ENCODE measurements around the gene LYZL1. TPM values are rescaled to one million over a fixed set of nuclear protein-coding genes. Genes with fewer than 3 reads are reported as not detected.
"Not testable (repeated sequence)": the region's sequence is repeated elsewhere in the genome, so short reads cannot be mapped to it uniquely, and the experiment has no call there.

The LYZL1 gene
- total RNA-seq, 4 donors from 2014 or later, result not detected

DNA sequence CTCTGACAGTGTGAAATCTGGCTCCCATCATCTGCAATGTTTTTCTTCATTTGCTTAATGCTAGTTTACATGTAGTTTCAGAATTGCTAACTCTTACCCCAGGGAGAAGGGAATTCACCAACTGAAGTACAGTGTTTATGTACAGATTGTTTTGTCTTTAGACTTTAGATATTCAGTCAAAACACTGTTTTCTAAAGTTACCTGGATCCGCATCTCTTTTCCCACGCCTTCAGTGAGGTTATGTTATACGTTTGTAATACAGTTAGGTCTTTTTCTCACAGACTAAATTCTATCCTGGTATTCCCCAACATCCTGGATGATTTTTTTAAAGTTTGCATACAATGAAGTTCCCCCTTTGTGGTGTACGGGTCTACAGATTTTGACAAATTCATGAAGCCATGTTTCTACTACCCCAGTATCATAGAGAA lies 3.2 kb upstream of the LYZL1 start:
- Histone ChIP-seq H3K4me1 (no peaks in the 10 kb centered on the region), H3K27ac (no peak overlapping the region), H3K9me3 (peaks cover 0 to 5% (median 0%) of the 10 kb centered on the region in 3 donors), H3K36me3 (no peaks in the 10 kb centered on the region), H3K4me3 (no peak overlapping the region), H3K27me3 (peaks cover 5% of the 10 kb centered on the region)
- TF ChIP-seq, protein P1, sequence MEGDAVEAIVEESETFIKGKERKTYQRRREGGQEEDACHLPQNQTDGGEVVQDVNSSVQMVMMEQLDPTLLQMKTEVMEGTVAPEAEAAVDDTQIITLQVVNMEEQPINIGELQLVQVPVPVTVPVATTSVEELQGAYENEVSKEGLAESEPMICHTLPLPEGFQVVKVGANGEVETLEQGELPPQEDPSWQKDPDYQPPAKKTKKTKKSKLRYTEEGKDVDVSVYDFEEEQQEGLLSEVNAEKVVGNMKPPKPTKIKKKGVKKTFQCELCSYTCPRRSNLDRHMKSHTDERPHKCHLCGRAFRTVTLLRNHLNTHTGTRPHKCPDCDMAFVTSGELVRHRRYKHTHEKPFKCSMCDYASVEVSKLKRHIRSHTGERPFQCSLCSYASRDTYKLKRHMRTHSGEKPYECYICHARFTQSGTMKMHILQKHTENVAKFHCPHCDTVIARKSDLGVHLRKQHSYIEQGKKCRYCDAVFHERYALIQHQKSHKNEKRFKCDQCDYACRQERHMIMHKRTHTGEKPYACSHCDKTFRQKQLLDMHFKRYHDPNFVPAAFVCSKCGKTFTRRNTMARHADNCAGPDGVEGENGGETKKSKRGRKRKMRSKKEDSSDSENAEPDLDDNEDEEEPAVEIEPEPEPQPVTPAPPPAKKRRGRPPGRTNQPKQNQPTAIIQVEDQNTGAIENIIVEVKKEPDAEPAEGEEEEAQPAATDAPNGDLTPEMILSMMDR (IDR thresholded peaks at IDR 0.05), result no peak
- TF ChIP-seq POLR2A (IDR thresholded peaks at IDR 0.05), result no peak
- no peak for TF ChIP-seq POLR2AphosphoS5 (IDR thresholded peaks at IDR 0.05)
- TF ChIP-seq EP300 (IDR thresholded peaks at IDR 0.05), result no peak
- ATAC-seq, result no peak
- 53 to 60% methylated on average over 4 of the region's 4 CpGs for WGBS, 2 donors (ENCODE audit: low coverage in 1 of 2)

DNA sequence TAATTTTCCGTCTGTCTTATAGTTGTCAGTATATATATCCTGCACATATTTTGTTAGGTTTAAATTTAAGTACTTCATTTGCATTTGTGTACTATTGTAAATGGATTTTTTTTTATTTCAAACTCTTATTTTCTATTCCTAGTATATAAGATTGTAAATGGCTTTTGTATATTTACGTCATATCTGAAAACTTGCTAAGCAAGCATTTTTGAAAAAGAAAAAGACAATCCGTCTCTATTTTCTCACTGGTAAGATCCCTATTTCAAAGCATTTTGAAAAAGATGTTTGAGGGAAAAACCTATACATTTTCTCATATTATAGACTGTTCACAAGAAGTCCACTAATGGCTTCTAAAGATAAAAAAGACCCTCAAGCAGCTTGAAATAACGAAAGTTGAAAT lies 1.2 kb upstream of the LYZL1 start:
- Histone ChIP-seq H3K4me1 (no peaks in the 10 kb centered on the region), H3K27ac (no peak overlapping the region), H3K4me3 (no peak overlapping the region), H3K27me3 (peaks cover 5% of the 10 kb centered on the region), H3K36me3 (no peaks in the 10 kb centered on the region), H3K9me3 (peaks cover 0 to 5% (median 0%) of the 10 kb centered on the region in 3 donors)
- TF ChIP-seq, protein P1 (IDR thresholded peaks at IDR 0.05), result no peak
- TF ChIP-seq POLR2A (IDR thresholded peaks at IDR 0.05) (no peak), EP300 (IDR thresholded peaks at IDR 0.05) (no peak), POLR2AphosphoS5 (IDR thresholded peaks at IDR 0.05) (no peak)
- 76 to 80% methylated on average over 4 of the region's 4 CpGs for WGBS, 2 donors (ENCODE audit: low coverage in 1 of 2)
- ATAC-seq, result no peak

DNA sequence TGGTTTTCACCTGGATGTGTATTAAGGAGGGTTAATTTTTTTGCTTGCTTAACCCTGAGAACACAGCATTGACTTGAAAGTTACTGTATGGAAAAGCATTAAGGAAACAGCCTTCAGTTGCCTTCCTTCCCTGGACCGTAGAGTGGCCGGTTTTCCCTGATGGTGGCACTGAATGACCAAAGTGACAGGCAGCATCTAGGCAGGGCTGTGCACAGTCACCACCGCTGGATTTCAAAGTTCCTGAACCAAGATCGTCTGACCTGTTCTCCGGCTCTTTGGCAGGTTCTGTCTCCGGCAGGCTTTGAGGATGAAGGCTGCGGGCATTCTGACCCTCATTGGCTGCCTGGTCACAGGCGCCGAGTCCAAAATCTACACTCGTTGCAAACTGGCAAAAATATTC lies 2.7 kb downstream of the LYZL1 start:
- not testable (repeated sequence) for H3K36me3 ChIP-seq, H3K27ac ChIP-seq, ATAC-seq, H3K4me1 ChIP-seq, H3K27me3 ChIP-seq, H3K4me3 ChIP-seq
- peaks cover 0 to 14% (median 0%) of the 10 kb centered on the region in 3 donors for H3K9me3 ChIP-seq
- WGBS, 2 donors (ENCODE audit: low coverage in 1 of 2), result 70 to 90% methylated on average over 2 of the region's 10 CpGs

DNA sequence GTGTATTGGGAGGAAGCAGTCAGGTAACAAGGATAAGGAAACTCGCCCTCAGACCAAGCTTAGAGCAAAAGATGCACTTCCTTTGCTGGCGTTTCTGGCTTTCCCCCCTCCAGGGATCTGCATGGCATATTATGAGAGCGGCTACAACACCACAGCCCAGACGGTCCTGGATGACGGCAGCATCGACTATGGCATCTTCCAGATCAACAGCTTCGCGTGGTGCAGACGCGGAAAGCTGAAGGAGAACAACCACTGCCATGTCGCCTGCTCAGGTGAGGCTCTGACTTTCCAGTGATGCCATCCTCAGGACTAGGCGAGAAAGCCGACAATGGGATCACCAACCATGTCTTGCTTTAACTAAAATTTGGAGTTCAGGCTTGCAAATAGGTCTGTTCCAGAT lies 3.5 kb downstream of the LYZL1 start:
- H3K27ac ChIP-seq, H3K4me1 ChIP-seq, H3K27me3 ChIP-seq, H3K36me3 ChIP-seq, H3K4me3 ChIP-seq, ATAC-seq: not testable (repeated sequence)
- 87% methylated on average over 3 of the region's 13 CpGs; no CpG with 5 or more reads in 1 of the 2 donors for WGBS, 2 donors (ENCODE audit: low coverage in 1 of 2)
- peaks cover 0 to 21% (median 0%) of the 10 kb centered on the region in 3 donors for H3K9me3 ChIP-seq

DNA sequence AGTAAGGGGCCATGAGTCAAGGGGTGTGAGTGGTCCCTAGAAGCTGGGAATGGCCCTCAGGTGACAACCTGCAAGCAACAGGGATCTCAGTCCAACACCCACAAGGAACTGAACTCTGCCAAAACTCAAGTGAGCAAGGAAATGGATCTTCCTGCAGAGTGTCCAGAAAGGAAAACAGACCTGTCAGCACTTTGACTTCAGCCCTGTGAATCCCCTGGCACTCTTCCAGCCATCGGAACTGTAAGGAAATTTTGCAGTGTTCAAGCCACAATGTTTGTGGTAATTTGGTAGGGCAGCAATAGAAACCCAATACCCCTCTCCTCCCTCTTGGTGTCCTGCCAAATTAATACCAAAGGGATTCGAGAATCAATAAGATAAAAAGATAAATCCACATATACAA lies 6.9 kb downstream of the LYZL1 start:
- ATAC-seq, result no peak
- no peak overlapping the region for H3K27ac ChIP-seq
- no peak overlapping the region for H3K4me3 ChIP-seq
- WGBS, 2 donors (ENCODE audit: low coverage in 1 of 2), result 33 to 38% methylated on average over 1 of the region's 2 CpGs
- H3K36me3 ChIP-seq, result no peaks in the 10 kb centered on the region
- TF ChIP-seq, protein P1 (IDR thresholded peaks at IDR 0.05), result no peak
- TF ChIP-seq POLR2A (IDR thresholded peaks at IDR 0.05) (no peak), EP300 (IDR thresholded peaks at IDR 0.05) (no peak), POLR2AphosphoS5 (IDR thresholded peaks at IDR 0.05) (no peak)
- H3K27me3 ChIP-seq, result no peaks in the 10 kb centered on the region
- H3K9me3 ChIP-seq, result peaks cover 0 to 51% (median 0%) of the 10 kb centered on the region in 3 donors
- no peaks in the 10 kb centered on the region for H3K4me1 ChIP-seq

DNA sequence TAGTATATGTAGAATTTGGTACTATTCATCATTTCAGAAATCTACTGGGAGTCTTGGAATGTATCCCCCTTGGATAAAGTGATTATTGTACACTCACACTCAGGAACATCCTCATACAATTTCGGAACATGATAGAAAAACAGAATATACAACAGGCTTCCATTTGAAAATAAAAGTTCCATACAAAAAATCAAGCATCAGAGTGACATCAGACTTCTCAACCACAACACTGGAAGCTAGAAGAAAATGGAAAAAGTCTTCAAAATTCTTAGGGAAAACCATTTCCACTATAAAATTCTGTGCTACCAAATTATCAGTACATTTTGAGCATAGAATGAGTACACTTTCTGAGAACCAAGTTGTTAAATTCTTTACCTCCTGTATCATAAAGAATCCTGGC lies 8.8 kb downstream of the LYZL1 start:
- H3K9me3 ChIP-seq, result peaks cover 0 to 60% (median 0%) of the 10 kb centered on the region in 3 donors
- H3K27me3 ChIP-seq, result no peaks in the 10 kb centered on the region
- H3K4me3 ChIP-seq, result no peak overlapping the region
- H3K27ac ChIP-seq, result no peak overlapping the region
- H3K4me1 ChIP-seq, result no peaks in the 10 kb centered on the region
- whole genome bisulfite sequencing, 2 donors (ENCODE audit: low coverage in 1 of 2), result 68 to 70% methylated on average over 1 of the region's 1 CpG
- ATAC-seq, result no peak
- H3K36me3 ChIP-seq, result no peaks in the 10 kb centered on the region
- TF ChIP-seq POLR2AphosphoS5 (IDR thresholded peaks at IDR 0.05) (no peak), POLR2A (IDR thresholded peaks at IDR 0.05) (no peak), EP300 (IDR thresholded peaks at IDR 0.05) (no peak)
- TF ChIP-seq, protein P1 (IDR thresholded peaks at IDR 0.05), result no peak

Data from gastroesophageal sphincter (tissue), 4 donors.